ENCODE measurements around the gene PHACTR1. TPM values are rescaled to one million over a fixed set of nuclear protein-coding genes. Genes with fewer than 3 reads are reported as not detected.

The PHACTR1 gene
- total and polyA plus RNA-seq, 4 donors, result 18.1 to 49.0 (median 39.5) TPM

DNA sequence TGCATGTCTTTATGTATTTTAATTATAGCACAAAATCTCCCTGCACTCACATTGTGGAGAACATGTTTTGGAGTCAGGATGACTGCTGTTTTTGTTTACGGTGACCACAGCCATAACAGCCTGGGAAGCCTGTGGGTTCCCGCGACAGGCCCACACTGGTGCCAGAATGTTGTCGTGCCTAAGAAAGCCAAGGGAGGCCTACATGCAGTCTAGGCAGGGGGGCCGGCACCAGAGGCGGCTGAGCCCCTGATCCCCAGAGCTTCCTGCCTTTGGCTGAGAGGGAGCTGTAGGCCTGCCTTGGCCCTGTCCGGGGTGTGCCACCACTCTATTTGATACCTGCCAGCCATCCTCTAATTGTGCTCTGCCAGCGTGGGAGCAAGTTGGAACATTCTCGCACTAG, 565.1 kb downstream of the PHACTR1 start:
- Histone ChIP-seq H3K27ac (ENCODE audit: low read depth, low read length) (no peak overlapping the region), H3K4me3 (ENCODE audit: low read depth, low read length) (no peak overlapping the region), H3K36me3 (ENCODE audit: control insufficient read depth, insufficient read depth, low read length) (peaks cover 23% of the 10 kb centered on the region), H3K4me1 (ENCODE audit: control insufficient read depth, insufficient read depth, low read length) (peaks cover 3% of the 10 kb centered on the region), H3K27me3 (ENCODE audit: control insufficient read depth, insufficient read depth, low read length) (no peaks in the 10 kb centered on the region), H3K9me3 (ENCODE audit: control insufficient read depth, insufficient read depth, low read length) (peaks cover 1% of the 10 kb centered on the region)
- 48% methylated on average over 8 of the region's 9 CpGs for WGBS (ENCODE audit: insufficient coverage)
- no peak for DNase-seq (ENCODE audit: low read depth in 4 of 6, low spot score in 6 of 6)

DNA sequence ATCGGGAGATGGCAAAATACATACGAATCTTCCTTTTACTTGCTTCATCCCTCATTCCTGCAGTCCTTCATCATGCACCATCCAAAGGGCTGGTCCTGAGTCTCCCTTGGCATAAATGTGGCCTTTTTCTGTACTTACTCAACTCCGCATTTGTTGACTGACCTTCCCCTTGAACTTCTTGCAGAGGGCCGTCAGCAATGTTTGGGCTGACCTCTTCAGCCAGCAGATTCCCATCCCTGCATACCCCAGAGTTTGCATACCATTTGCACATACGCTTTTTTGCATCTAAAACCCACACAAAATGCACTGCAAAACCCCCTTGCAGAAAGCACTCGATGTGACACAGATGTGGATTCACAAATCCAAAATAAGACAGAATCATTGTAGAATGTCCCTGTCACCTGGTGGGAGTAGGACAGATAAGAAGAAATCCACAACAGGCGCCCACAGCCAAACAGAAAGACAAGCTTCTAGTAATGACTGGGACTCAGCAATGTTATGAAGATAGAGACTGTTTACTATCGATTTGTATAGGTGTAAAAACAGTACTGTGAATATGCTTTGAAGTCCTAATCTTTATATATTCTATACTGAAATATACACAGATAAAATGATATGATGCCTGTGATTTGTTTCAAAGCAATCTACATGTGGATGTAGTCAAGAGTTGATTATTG, 566.0 kb downstream of the PHACTR1 start:
- no peak overlapping the region for H3K27ac ChIP-seq (ENCODE audit: low read depth, low read length)
- 83% methylated on average over 2 of the region's 8 CpGs for WGBS (ENCODE audit: insufficient coverage)

DNA sequence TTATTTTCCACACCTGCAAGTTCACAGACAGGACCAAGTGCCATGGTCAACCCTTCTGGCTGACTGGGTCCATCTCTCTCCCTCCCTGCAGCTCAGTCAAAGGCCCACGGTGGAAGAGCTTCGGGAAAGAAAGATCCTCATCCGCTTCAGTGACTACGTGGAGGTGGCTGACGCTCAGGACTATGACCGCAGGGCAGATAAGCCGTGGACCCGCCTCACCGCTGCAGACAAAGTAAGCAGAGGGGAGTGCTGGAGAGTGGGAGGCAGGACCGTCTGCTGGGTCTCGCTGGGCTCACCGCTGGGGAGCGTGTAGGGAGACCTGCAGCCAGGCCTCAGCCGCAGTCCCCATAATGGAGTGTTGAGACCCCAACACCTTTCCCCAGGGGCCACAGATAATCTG, 566.8 kb downstream of the PHACTR1 start:
- peaks cover 21% of the 10 kb centered on the region for H3K36me3 ChIP-seq (ENCODE audit: control insufficient read depth, insufficient read depth, low read length)
- no peaks in the 10 kb centered on the region for H3K27me3 ChIP-seq (ENCODE audit: control insufficient read depth, insufficient read depth, low read length)
- H3K9me3 ChIP-seq (ENCODE audit: control insufficient read depth, insufficient read depth, low read length), result peaks cover 2% of the 10 kb centered on the region
- H3K27ac ChIP-seq (ENCODE audit: low read depth, low read length), result no peak overlapping the region
- 91% methylated on average over 13 of the region's 14 CpGs for WGBS (ENCODE audit: insufficient coverage)
- peaks cover 3% of the 10 kb centered on the region for H3K4me1 ChIP-seq (ENCODE audit: control insufficient read depth, insufficient read depth, low read length)
- no peak for DNase-seq (ENCODE audit: low read depth in 4 of 6, low spot score in 6 of 6)
- no peak overlapping the region for H3K4me3 ChIP-seq (ENCODE audit: low read depth, low read length)

More for the DNA sequence above, 566.0 kb downstream of the PHACTR1 start:
- Histone ChIP-seq H3K27me3 (ENCODE audit: control insufficient read depth, insufficient read depth, low read length) (no peaks in the 10 kb centered on the region), H3K4me3 (ENCODE audit: low read depth, low read length) (no peak overlapping the region), H3K4me1 (ENCODE audit: control insufficient read depth, insufficient read depth, low read length) (peaks cover 3% of the 10 kb centered on the region), H3K9me3 (ENCODE audit: control insufficient read depth, insufficient read depth, low read length) (peaks cover 2% of the 10 kb centered on the region), H3K36me3 (ENCODE audit: control insufficient read depth, insufficient read depth, low read length) (peaks cover 27% of the 10 kb centered on the region)
- no peak for DNase-seq (ENCODE audit: low read depth in 4 of 6, low spot score in 6 of 6)

DNA sequence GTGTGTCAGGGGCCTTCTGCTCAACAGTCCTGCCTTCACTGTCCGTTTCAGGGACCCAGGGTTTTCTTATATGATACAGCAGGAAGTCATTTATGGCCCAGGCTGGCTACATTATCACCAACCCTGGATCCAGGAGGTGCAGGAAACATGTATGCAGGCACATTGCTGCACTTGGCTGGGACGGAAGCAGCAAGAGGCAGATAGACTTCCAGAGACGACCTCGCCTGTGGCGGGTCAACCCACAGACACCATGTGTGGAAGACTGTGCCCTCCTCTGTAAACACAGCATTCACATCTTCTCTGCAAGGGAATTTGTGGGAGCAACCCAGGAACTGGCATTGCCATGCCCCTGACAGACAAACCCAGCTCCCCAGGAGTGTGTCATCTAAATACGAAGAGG, 568.1 kb downstream of the PHACTR1 start:
- H3K9me3 ChIP-seq (ENCODE audit: control insufficient read depth, insufficient read depth, low read length), result peaks cover 2% of the 10 kb centered on the region
- H3K27me3 ChIP-seq (ENCODE audit: control insufficient read depth, insufficient read depth, low read length), result no peaks in the 10 kb centered on the region
- DNase-seq (ENCODE audit: low read depth in 4 of 6, low spot score in 6 of 6), result no peak
- H3K4me1 ChIP-seq (ENCODE audit: control insufficient read depth, insufficient read depth, low read length), result no peaks in the 10 kb centered on the region
- no peak overlapping the region for H3K4me3 ChIP-seq (ENCODE audit: low read depth, low read length)
- no peak overlapping the region for H3K27ac ChIP-seq (ENCODE audit: low read depth, low read length)
- WGBS (ENCODE audit: insufficient coverage), result 86% methylated on average over 5 of the region's 6 CpGs
- H3K36me3 ChIP-seq (ENCODE audit: control insufficient read depth, insufficient read depth, low read length), result peaks cover 30% of the 10 kb centered on the region

DNA sequence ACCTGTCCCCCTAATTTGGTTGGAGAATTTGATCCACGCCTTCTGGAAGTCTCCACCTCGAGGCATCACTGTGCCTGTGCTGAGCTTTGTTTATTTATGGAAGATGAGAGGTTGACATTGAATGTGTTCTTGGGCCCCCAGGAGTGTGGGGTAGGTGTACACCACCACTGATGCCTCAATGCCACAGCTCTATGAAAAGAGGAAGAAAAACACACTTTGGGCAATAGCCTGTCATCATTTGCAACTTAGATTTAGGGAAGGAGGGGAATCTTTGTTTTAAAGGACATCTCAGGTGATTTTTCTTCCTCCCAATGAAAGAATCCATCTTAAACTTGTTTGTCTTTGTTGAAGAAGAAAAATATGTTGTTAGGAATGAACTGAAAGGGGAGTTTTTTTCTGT, 569.1 kb downstream of the PHACTR1 start:
- H3K27ac ChIP-seq (ENCODE audit: low read depth, low read length), result no peak overlapping the region
- H3K36me3 ChIP-seq (ENCODE audit: control insufficient read depth, insufficient read depth, low read length), result peaks cover 28% of the 10 kb centered on the region
- DNase-seq (ENCODE audit: low read depth in 4 of 6, low spot score in 6 of 6), result no peak
- H3K9me3 ChIP-seq (ENCODE audit: control insufficient read depth, insufficient read depth, low read length), result peaks cover 2% of the 10 kb centered on the region
- no CpG with 5 or more reads among the region's 2 CpGs for WGBS (ENCODE audit: insufficient coverage)
- H3K4me3 ChIP-seq (ENCODE audit: low read depth, low read length), result no peak overlapping the region
- H3K27me3 ChIP-seq (ENCODE audit: control insufficient read depth, insufficient read depth, low read length), result no peaks in the 10 kb centered on the region
- no peaks in the 10 kb centered on the region for H3K4me1 ChIP-seq (ENCODE audit: control insufficient read depth, insufficient read depth, low read length)

DNA sequence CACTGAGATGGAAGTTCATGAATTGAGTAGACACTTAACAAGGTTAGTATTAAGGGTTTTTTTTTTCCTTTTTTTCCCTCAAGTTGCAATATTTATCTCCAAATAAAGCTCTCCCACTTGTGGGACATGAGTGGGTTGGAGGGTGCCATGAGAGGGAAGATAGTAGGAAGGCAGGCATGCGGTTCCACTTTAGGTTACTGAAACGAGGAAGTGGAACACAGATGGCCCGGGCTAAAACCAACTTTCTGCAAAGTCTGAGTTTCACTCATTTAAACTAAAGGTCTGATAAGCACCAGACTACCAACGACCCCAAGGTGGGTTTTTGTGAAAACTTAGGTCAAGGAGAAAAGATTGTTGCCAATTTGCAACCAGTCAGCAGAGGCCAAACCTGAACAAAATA, 569.6 kb downstream of the PHACTR1 start:
- no peak overlapping the region for H3K4me3 ChIP-seq (ENCODE audit: low read depth, low read length)
- no peak for DNase-seq (ENCODE audit: low read depth in 4 of 6, low spot score in 6 of 6)
- no peaks in the 10 kb centered on the region for H3K4me1 ChIP-seq (ENCODE audit: control insufficient read depth, insufficient read depth, low read length)
- H3K27me3 ChIP-seq (ENCODE audit: control insufficient read depth, insufficient read depth, low read length), result no peaks in the 10 kb centered on the region
- peaks cover 2% of the 10 kb centered on the region for H3K9me3 ChIP-seq (ENCODE audit: control insufficient read depth, insufficient read depth, low read length)
- H3K36me3 ChIP-seq (ENCODE audit: control insufficient read depth, insufficient read depth, low read length), result peaks cover 26% of the 10 kb centered on the region
- no CpG with 5 or more reads among the region's 4 CpGs for WGBS (ENCODE audit: insufficient coverage)
- no peak overlapping the region for H3K27ac ChIP-seq (ENCODE audit: low read depth, low read length)

DNA sequence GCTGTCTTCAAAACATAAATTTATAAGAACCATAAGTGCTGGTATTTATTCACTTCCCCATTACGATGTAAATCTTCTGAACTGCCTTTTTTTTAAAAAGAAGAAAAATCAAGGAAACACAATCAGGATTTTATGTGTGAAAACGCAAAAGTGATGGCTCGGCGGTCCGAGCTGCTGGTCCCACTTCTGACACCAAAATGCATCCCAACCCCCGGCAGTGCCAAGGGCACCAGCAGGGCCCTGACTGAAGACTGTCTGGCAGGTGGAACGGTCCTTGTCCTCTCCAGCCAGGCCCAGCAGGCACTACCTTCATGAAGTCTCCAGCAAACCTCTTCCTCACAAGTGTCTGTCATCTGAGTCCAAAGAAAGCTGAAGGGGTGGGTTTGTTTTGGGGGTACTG, 570.5 kb downstream of the PHACTR1 start:
- no peaks in the 10 kb centered on the region for H3K4me1 ChIP-seq (ENCODE audit: control insufficient read depth, insufficient read depth, low read length)
- no peaks in the 10 kb centered on the region for H3K27me3 ChIP-seq (ENCODE audit: control insufficient read depth, insufficient read depth, low read length)
- no peak for DNase-seq (ENCODE audit: low read depth in 4 of 6, low spot score in 6 of 6)
- peaks cover 23% of the 10 kb centered on the region for H3K36me3 ChIP-seq (ENCODE audit: control insufficient read depth, insufficient read depth, low read length)
- peaks cover 2% of the 10 kb centered on the region for H3K9me3 ChIP-seq (ENCODE audit: control insufficient read depth, insufficient read depth, low read length)
- 93% methylated on average over 3 of the region's 7 CpGs for WGBS (ENCODE audit: insufficient coverage)
- no peak overlapping the region for H3K27ac ChIP-seq (ENCODE audit: low read depth, low read length)
- H3K4me3 ChIP-seq (ENCODE audit: low read depth, low read length), result no peak overlapping the region

DNA sequence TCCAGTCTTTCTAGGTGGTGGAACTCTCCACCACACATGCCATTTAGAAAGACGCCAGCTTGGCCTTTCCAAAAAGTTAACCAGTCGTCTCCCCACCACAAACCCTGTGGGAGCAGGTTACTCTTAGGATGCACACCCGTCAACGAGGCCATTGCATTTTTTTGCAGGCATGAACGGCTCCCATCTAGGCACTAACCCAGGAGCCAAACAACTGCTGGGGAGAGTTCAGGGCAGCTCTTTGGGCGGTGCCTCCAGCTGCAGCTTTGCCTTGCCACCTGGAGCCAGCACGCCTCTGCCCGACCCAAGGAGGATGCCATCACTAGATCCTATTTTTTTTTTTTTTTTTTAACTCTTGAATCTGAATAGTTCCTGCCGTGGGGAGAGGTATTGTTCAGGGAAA, 571.9 kb downstream of the PHACTR1 start:
- DNase-seq (ENCODE audit: low read depth in 4 of 6, low spot score in 6 of 6), result no peak
- no peaks in the 10 kb centered on the region for H3K27me3 ChIP-seq (ENCODE audit: control insufficient read depth, insufficient read depth, low read length)
- H3K4me3 ChIP-seq (ENCODE audit: low read depth, low read length), result no peak overlapping the region
- H3K36me3 ChIP-seq (ENCODE audit: control insufficient read depth, insufficient read depth, low read length), result peaks cover 25% of the 10 kb centered on the region
- H3K27ac ChIP-seq (ENCODE audit: low read depth, low read length), result no peak overlapping the region
- no peaks in the 10 kb centered on the region for H3K4me1 ChIP-seq (ENCODE audit: control insufficient read depth, insufficient read depth, low read length)
- WGBS (ENCODE audit: insufficient coverage), result 95% methylated on average over 5 of the region's 9 CpGs
- H3K9me3 ChIP-seq (ENCODE audit: control insufficient read depth, insufficient read depth, low read length), result peaks cover 2% of the 10 kb centered on the region

DNA sequence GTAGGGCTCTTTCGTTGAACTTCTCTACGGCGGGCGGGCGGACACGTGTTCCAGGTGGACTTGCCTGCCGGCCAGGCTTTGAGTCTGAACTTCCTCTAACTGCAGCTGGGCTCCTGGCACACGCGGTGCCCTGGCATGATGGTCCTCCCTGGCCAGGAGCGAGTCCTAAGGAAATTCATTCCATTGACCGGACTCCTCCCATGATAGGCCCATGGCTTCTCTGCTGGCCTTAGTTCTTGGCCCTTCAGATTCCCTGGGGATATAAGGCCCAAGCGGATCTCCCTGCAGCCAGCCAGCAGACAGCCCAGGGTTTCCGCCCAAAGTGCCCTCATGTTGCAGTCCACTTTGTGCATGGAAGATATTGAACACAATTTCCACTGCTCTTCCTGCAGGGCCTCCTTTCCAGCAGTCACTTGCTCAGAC, 572.4 kb downstream of the PHACTR1 start:
- Histone ChIP-seq H3K4me1 (ENCODE audit: control insufficient read depth, insufficient read depth, low read length) (no peaks in the 10 kb centered on the region), H3K27me3 (ENCODE audit: control insufficient read depth, insufficient read depth, low read length) (no peaks in the 10 kb centered on the region), H3K9me3 (ENCODE audit: control insufficient read depth, insufficient read depth, low read length) (peaks cover 2% of the 10 kb centered on the region), H3K36me3 (ENCODE audit: control insufficient read depth, insufficient read depth, low read length) (peaks cover 28% of the 10 kb centered on the region), H3K27ac (ENCODE audit: low read depth, low read length) (no peak overlapping the region), H3K4me3 (ENCODE audit: low read depth, low read length) (no peak overlapping the region)
- DNase-seq (ENCODE audit: low read depth in 4 of 6, low spot score in 6 of 6), result no peak
- WGBS (ENCODE audit: insufficient coverage), result 84% methylated on average over 13 of the region's 13 CpGs

DNA sequence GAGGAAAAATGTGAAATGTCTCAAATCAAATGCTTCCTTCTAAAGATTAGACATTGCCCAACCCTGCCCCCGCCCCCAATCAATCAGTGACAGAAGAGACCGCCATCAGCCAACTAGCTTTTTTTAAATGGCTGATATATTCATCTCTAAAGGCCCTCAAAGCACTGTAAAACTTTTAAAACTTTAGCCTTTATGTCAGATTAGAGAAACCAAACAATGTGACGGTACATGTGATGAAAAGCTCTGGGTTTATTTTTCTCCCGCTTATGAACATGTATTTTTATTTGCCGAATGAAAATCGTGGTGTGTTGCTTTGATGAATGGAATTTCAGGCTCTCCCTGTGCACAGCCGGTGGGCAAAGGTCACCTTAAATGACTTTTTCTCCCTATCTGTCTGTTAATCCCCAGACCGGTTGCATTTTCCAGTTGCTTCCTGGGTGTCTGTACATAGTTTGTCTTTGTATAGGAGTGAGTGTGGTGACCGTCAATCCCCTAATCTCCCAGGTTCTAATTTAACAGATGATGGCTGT, 573.3 kb downstream of the PHACTR1 start:
- H3K9me3 ChIP-seq (ENCODE audit: control insufficient read depth, insufficient read depth, low read length), result peaks cover 2% of the 10 kb centered on the region

More for the DNA sequence above, 573.3 kb downstream of the PHACTR1 start:
- Histone ChIP-seq H3K4me1 (ENCODE audit: control insufficient read depth, insufficient read depth, low read length) (no peaks in the 10 kb centered on the region), H3K4me3 (ENCODE audit: low read depth, low read length) (no peak overlapping the region), H3K36me3 (ENCODE audit: control insufficient read depth, insufficient read depth, low read length) (peaks cover 37% of the 10 kb centered on the region), H3K27me3 (ENCODE audit: control insufficient read depth, insufficient read depth, low read length) (no peaks in the 10 kb centered on the region), H3K27ac (ENCODE audit: low read depth, low read length) (no peak overlapping the region)
- WGBS (ENCODE audit: insufficient coverage), result 90% methylated on average over 2 of the region's 9 CpGs
- no peak for DNase-seq (ENCODE audit: low read depth in 4 of 6, low spot score in 6 of 6)

Measured in spinal cord (tissue), 10 donors.